ENCODE results near the gene VPS37D.

DNA sequence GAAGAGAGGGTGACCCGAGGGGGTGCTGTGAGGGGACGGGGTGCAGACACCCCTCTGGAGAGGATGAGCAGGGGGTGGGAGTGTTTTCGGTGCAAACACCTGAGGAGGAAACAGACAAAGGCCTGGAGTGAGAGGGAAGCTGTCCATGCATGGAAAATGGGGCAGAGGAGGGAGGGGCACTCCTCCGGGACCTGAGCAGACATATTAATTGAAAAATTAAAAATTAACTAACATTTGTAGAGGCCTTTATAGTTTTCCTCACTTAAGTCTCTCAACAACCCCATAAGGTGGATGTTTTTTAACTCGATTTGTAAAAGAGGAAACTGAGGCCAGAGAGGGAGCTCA, 1.2 kb downstream of the VPS37D start:
- TF ChIP-seq EP300 (conservative IDR thresholded peaks at IDR 0.05; ENCODE audit: poor library complexity, severe bottlenecking) = no peak
- no peak for TF ChIP-seq CTCF (IDR thresholded peaks at IDR 0.05; ENCODE audit: poor library complexity, severe bottlenecking)
- TF ChIP-seq RAD21 (conservative IDR thresholded peaks at IDR 0.05) = no peak
- TF ChIP-seq TAF1 (IDR thresholded peaks at IDR 0.05; ENCODE audit: low read depth) = no peak
